HG02763 (cell line): ENCODE measurements around the gene PRTFDC1.

ENCODE experiments used
- ATAC-seq: cut with Tn5 transposase; IDR thresholded peaks from one replicate; pipeline ENCODE4 v1.9.1; 2021; ENCODE audit warnings: mild to moderate bottlenecking, moderate library complexity; ENCODE audit not compliant: unreplicated experiment

PRTFDC1 gene

GRCh38 chr10:24804956-24805355 is 147.4 kb downstream of the PRTFDC1 start:
- no peak for ATAC-seq

- no peak for ATAC-seq
Measured at GRCh38 chr10:24804392-24804791, 148.0 kb downstream of the PRTFDC1 start.

- ATAC-seq = no peak
Measured at GRCh38 chr10:24802378-24802777, 150.0 kb downstream of the PRTFDC1 start.

GRCh38 chr10:24800861-24801260 is 151.5 kb downstream of the PRTFDC1 start:
- ATAC-seq = no peak
